ENCODE results near the gene IGFBP2. TPM values are rescaled to one million over a fixed set of nuclear protein-coding genes. Genes with fewer than 3 reads are reported as not detected.

Gene IGFBP2
- total and polyA plus RNA-seq, 2 of the 4 experiments (the other 2 are of a cell fraction): 33.5 to 236 TPM

DNA sequence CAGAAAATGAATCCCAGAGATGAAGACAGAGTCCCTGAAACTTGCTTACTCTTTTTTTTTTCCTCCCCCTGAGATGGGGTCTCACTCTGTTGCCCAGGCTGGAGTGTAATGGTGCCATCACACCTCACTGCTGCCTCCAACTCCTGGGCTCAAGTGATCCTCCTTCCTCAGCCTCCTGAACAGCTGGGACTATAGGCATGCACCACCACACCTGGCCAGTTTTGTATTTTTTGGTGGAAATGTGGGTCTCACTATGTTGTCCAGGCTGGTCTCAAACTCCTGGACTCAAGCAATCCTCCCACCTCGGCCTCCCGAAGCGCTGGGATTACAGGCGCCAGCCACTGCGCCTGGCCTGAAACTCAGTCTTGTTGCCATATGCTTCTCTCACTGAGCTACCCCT is 27.8 kb downstream of the IGFBP2 start:
- H3K4me2 ChIP-seq (ENCODE audit: low read depth, low read length): no peak overlapping the region
- intact Hi-C loops (cut with micrococcal nuclease) (loop anchor here (10.0 kb wide), 1 partner anchor 626 kb away; no protein-coding TSS in a partner anchor), in situ Hi-C loops (cut with MboI; ENCODE audit: low sequenced_read_pairs) (loop anchor here (10.0 kb wide), 1 partner anchor 436 kb away; no protein-coding TSS in a partner anchor), dilution Hi-C loops (cut with HindIII; ENCODE audit: low sequenced_read_pairs, unreplicated experiment) (loop anchor here (25.0 kb wide), 1 partner anchor 149 kb away; no protein-coding TSS in a partner anchor)
- H4K91ac ChIP-seq (ENCODE audit: insufficient read depth, low read depth, low read length): no peak overlapping the region
- no peak overlapping the region for H3K4ac ChIP-seq (ENCODE audit: low read depth, low read length)
- H3K56ac ChIP-seq (ENCODE audit: extremely low read depth, insufficient read depth, low read length): no peak overlapping the region
- no peak overlapping the region for H3K23ac ChIP-seq (ENCODE audit: low read depth, low read length)
- no peaks in the 10 kb centered on the region for H3K79me1 ChIP-seq (ENCODE audit: low read depth in 1 of 2, low read length in 2 of 2)
- H2BK120ac ChIP-seq (ENCODE audit: low read depth, low read length): no peak overlapping the region
- H2AFZ ChIP-seq (replicated peaks; ENCODE audit: low read length, poor library complexity): no peak overlapping the region
- CTCF ChIA-PET: interaction anchor here (10.0 kb wide), 1 partner anchor 143 kb away, joined by 88 read pairs; no protein-coding TSS in a partner anchor
- peaks cover 2% of the 10 kb centered on the region; the same call in 1 of the 2 replicates for H3K36me3 ChIP-seq (ENCODE audit: control insufficient read depth, insufficient read depth, low read length)
- POLR2A ChIA-PET (ENCODE audit: unreplicated experiment): no interaction called here
- H2BK15ac ChIP-seq (ENCODE audit: low read depth, low read length): no peak overlapping the region
- H3K27me3 ChIP-seq (ENCODE audit: control insufficient read depth, insufficient read depth, low read length): no peaks in the 10 kb centered on the region; the same call in 1 of the 2 replicates
- no peak overlapping the region for H2AK5ac ChIP-seq (ENCODE audit: low read depth, low read length)
- H2BK5ac ChIP-seq (ENCODE audit: low read depth, low read length, poor library complexity, severe bottlenecking): no peak overlapping the region
- H3K9me3 ChIP-seq (ENCODE audit: control insufficient read depth, insufficient read depth, low read length): no peaks in the 10 kb centered on the region
- BruUV-seq (replicated peaks): no TSS peak
- H3K4me1 ChIP-seq (ENCODE audit: control insufficient read depth, insufficient read depth, low read length): no peaks in the 10 kb centered on the region; the same call in 1 of the 2 replicates
- no CpG with 5 or more reads among the region's 5 CpGs for WGBS, 2 experiments (ENCODE audit: extremely low coverage in 2 of 2, insufficient read length in 1 of 2)
- DNase-seq: no peak
- H4K20me1 ChIP-seq (ENCODE audit: insufficient read depth, low read length): no peaks in the 10 kb centered on the region
- no peak overlapping the region for H3K4me3 ChIP-seq (ENCODE audit: insufficient read depth, low read depth, low read length)
- TF ChIP-seq CHD1 (IDR thresholded peaks at IDR 0.05; ENCODE audit: low read depth, low read length): no peak
- no peak for TF ChIP-seq SMC3 (IDR thresholded peaks at IDR 0.05; ENCODE audit: low read depth, low read length)
- TF ChIP-seq FOS (IDR thresholded peaks at IDR 0.05; ENCODE audit: low read depth, low read length): no peak
- TF ChIP-seq, protein P1, sequence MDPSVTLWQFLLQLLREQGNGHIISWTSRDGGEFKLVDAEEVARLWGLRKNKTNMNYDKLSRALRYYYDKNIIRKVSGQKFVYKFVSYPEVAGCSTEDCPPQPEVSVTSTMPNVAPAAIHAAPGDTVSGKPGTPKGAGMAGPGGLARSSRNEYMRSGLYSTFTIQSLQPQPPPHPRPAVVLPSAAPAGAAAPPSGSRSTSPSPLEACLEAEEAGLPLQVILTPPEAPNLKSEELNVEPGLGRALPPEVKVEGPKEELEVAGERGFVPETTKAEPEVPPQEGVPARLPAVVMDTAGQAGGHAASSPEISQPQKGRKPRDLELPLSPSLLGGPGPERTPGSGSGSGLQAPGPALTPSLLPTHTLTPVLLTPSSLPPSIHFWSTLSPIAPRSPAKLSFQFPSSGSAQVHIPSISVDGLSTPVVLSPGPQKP (IDR thresholded peaks at IDR 0.05; ENCODE audit: borderline replicate concordance, low read depth, low read length): no peak
- TF ChIP-seq, protein P2, sequence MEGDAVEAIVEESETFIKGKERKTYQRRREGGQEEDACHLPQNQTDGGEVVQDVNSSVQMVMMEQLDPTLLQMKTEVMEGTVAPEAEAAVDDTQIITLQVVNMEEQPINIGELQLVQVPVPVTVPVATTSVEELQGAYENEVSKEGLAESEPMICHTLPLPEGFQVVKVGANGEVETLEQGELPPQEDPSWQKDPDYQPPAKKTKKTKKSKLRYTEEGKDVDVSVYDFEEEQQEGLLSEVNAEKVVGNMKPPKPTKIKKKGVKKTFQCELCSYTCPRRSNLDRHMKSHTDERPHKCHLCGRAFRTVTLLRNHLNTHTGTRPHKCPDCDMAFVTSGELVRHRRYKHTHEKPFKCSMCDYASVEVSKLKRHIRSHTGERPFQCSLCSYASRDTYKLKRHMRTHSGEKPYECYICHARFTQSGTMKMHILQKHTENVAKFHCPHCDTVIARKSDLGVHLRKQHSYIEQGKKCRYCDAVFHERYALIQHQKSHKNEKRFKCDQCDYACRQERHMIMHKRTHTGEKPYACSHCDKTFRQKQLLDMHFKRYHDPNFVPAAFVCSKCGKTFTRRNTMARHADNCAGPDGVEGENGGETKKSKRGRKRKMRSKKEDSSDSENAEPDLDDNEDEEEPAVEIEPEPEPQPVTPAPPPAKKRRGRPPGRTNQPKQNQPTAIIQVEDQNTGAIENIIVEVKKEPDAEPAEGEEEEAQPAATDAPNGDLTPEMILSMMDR (conservative IDR thresholded peaks at IDR 0.05; ENCODE audit: low read depth, low read length): no peak
- no peak for TF ChIP-seq RCOR1 (IDR thresholded peaks at IDR 0.05; ENCODE audit: insufficient replicate concordance, low read length)
- no peak for TF ChIP-seq BHLHE40 (IDR thresholded peaks at IDR 0.05; ENCODE audit: low read depth, low read length)
- H2AK9ac ChIP-seq (replicated peaks; ENCODE audit: low read depth, low read length, poor library complexity): no peak overlapping the region
- H3K14ac ChIP-seq (replicated peaks; ENCODE audit: low read depth, low read length): no peak overlapping the region
- no peak overlapping the region for H4K5ac ChIP-seq (ENCODE audit: low read depth, low read length)
- no peak overlapping the region for H3K27ac ChIP-seq (ENCODE audit: insufficient read depth, low read length)
- no peak overlapping the region for H2BK20ac ChIP-seq (ENCODE audit: low read depth, low read length)
- ATAC-seq (ENCODE audit: low read depth): no peak
- H3K9ac ChIP-seq (ENCODE audit: low read depth, low read length): no peak overlapping the region
- no peaks in the 10 kb centered on the region for H3K9me1 ChIP-seq (ENCODE audit: insufficient read depth, low read length)
- no peak overlapping the region for H4K8ac ChIP-seq (ENCODE audit: low read depth in 2 of 2, low read length in 2 of 2)
- no peak overlapping the region for H3K18ac ChIP-seq (ENCODE audit: low read depth, low read length)
